Measurements from ENCODE around the gene PRRT4.

PRRT4 gene

GRCh38 chr7:128389085-128389617, 27.7 kb upstream of the PRRT4 start:
- H3K36me3 ChIP-seq (ENCODE audit: insufficient read depth, low read length) = no peaks in the 10 kb centered on the region
- no peak overlapping the region for H3K9ac ChIP-seq (ENCODE audit: low read depth, low read length)
- no peaks in the 10 kb centered on the region for H3K4me1 ChIP-seq (ENCODE audit: insufficient read depth, low read length)
- no peaks in the 10 kb centered on the region for H3K9me3 ChIP-seq (ENCODE audit: control insufficient read depth, insufficient read depth, low read length)

GRCh38 chr7:128388145-128388485, 26.6 kb upstream of the PRRT4 start:
- no peaks in the 10 kb centered on the region for H3K4me1 ChIP-seq (ENCODE audit: insufficient read depth, low read length)
- no peak overlapping the region for H3K9ac ChIP-seq (ENCODE audit: low read depth, low read length)
- H3K36me3 ChIP-seq (ENCODE audit: insufficient read depth, low read length) = no peaks in the 10 kb centered on the region
- H3K9me3 ChIP-seq (ENCODE audit: control insufficient read depth, insufficient read depth, low read length) = no peaks in the 10 kb centered on the region

GRCh38 chr7:128387216-128388144, 26.0 kb upstream of the PRRT4 start:
- Histone ChIP-seq H3K36me3 (ENCODE audit: insufficient read depth, low read length) (no peaks in the 10 kb centered on the region), H3K9ac (ENCODE audit: low read depth, low read length) (no peak overlapping the region), H3K9me3 (ENCODE audit: control insufficient read depth, insufficient read depth, low read length) (no peaks in the 10 kb centered on the region), H3K4me1 (ENCODE audit: insufficient read depth, low read length) (no peaks in the 10 kb centered on the region; the same call in 1 of the 2 replicates)

GRCh38 chr7:128385988-128386925, 24.8 kb upstream of the PRRT4 start:
- no peaks in the 10 kb centered on the region for H3K36me3 ChIP-seq (ENCODE audit: insufficient read depth, low read length)
- no peaks in the 10 kb centered on the region; the same call in 1 of the 2 replicates for H3K4me1 ChIP-seq (ENCODE audit: insufficient read depth, low read length)
- no peaks in the 10 kb centered on the region for H3K9me3 ChIP-seq (ENCODE audit: control insufficient read depth, insufficient read depth, low read length)
- H3K9ac ChIP-seq (ENCODE audit: low read depth, low read length) = no peak overlapping the region

GRCh38 chr7:128384726-128385125, 23.2 kb upstream of the PRRT4 start:
- Histone ChIP-seq H3K9ac (ENCODE audit: low read depth, low read length) (no peak overlapping the region), H3K4me1 (ENCODE audit: insufficient read depth, low read length) (peaks cover 7% of the 10 kb centered on the region; the same call in 1 of the 2 replicates), H3K36me3 (ENCODE audit: insufficient read depth, low read length) (no peaks in the 10 kb centered on the region), H3K9me3 (ENCODE audit: control insufficient read depth, insufficient read depth, low read length) (no peaks in the 10 kb centered on the region)

- no peaks in the 10 kb centered on the region for H3K9me3 ChIP-seq (ENCODE audit: control insufficient read depth, insufficient read depth, low read length)
- H3K36me3 ChIP-seq (ENCODE audit: insufficient read depth, low read length) = no peaks in the 10 kb centered on the region
- peaks cover 9% of the 10 kb centered on the region; the same call in 1 of the 2 replicates for H3K4me1 ChIP-seq (ENCODE audit: insufficient read depth, low read length)
- no peak overlapping the region for H3K9ac ChIP-seq (ENCODE audit: low read depth, low read length)
Observed at GRCh38 chr7:128383776-128384175, 22.3 kb upstream of the PRRT4 start.

GRCh38 chr7:128381161-128381821, 19.8 kb upstream of the PRRT4 start:
- Histone ChIP-seq H3K9ac (ENCODE audit: low read depth, low read length) (no peak overlapping the region), H3K4me1 (ENCODE audit: insufficient read depth, low read length) (peaks cover 9% of the 10 kb centered on the region; the same call in 1 of the 2 replicates), H3K9me3 (ENCODE audit: control insufficient read depth, insufficient read depth, low read length) (no peaks in the 10 kb centered on the region)

GRCh38 chr7:128380483-128381106, 19.1 kb upstream of the PRRT4 start:
- H3K9ac ChIP-seq (ENCODE audit: low read depth, low read length) = no peak overlapping the region
- H3K4me1 ChIP-seq (ENCODE audit: insufficient read depth, low read length) = peaks cover 9% of the 10 kb centered on the region; the same call in 1 of the 2 replicates
- H3K9me3 ChIP-seq (ENCODE audit: control insufficient read depth, insufficient read depth, low read length) = no peaks in the 10 kb centered on the region
- H3K36me3 ChIP-seq (ENCODE audit: insufficient read depth, low read length) = no peaks in the 10 kb centered on the region

More at GRCh38 chr7:128381161-128381821, 19.8 kb upstream of the PRRT4 start:
- no peaks in the 10 kb centered on the region for H3K36me3 ChIP-seq (ENCODE audit: insufficient read depth, low read length)

- no peak overlapping the region; the same call in 1 of the 2 replicates for H3K9ac ChIP-seq (ENCODE audit: low read depth, low read length)
- no peaks in the 10 kb centered on the region for H3K36me3 ChIP-seq (ENCODE audit: insufficient read depth, low read length)
- peaks cover 9% of the 10 kb centered on the region; the same call in 1 of the 2 replicates for H3K4me1 ChIP-seq (ENCODE audit: insufficient read depth, low read length)
- H3K9me3 ChIP-seq (ENCODE audit: control insufficient read depth, insufficient read depth, low read length) = no peaks in the 10 kb centered on the region
Observed at GRCh38 chr7:128379900-128380479, 18.5 kb upstream of the PRRT4 start.

- no peak overlapping the region for H3K9ac ChIP-seq (ENCODE audit: low read depth, low read length)
Observed at GRCh38 chr7:128378637-128379036, 17.1 kb upstream of the PRRT4 start.

GRCh38 chr7:128376077-128376476, 14.6 kb upstream of the PRRT4 start:
- H3K9me3 ChIP-seq (ENCODE audit: control insufficient read depth, insufficient read depth, low read length) = no peaks in the 10 kb centered on the region
- H3K36me3 ChIP-seq (ENCODE audit: insufficient read depth, low read length) = no peaks in the 10 kb centered on the region
- peaks cover 9% of the 10 kb centered on the region; the same call in 1 of the 2 replicates for H3K4me1 ChIP-seq (ENCODE audit: insufficient read depth, low read length)
- H3K9ac ChIP-seq (ENCODE audit: low read depth, low read length) = no peak overlapping the region

More at GRCh38 chr7:128378637-128379036, 17.1 kb upstream of the PRRT4 start:
- Histone ChIP-seq H3K36me3 (ENCODE audit: insufficient read depth, low read length) (no peaks in the 10 kb centered on the region), H3K4me1 (ENCODE audit: insufficient read depth, low read length) (peaks cover 9% of the 10 kb centered on the region; the same call in 1 of the 2 replicates), H3K9me3 (ENCODE audit: control insufficient read depth, insufficient read depth, low read length) (no peaks in the 10 kb centered on the region)

GRCh38 chr7:128374041-128374440, 12.6 kb upstream of the PRRT4 start:
- Histone ChIP-seq H3K9ac (ENCODE audit: low read depth, low read length) (no peak overlapping the region), H3K4me1 (ENCODE audit: insufficient read depth, low read length) (no peaks in the 10 kb centered on the region), H3K36me3 (ENCODE audit: insufficient read depth, low read length) (no peaks in the 10 kb centered on the region), H3K9me3 (ENCODE audit: control insufficient read depth, insufficient read depth, low read length) (no peaks in the 10 kb centered on the region)

GRCh38 chr7:128373606-128374005, 12.1 kb upstream of the PRRT4 start:
- no peaks in the 10 kb centered on the region for H3K4me1 ChIP-seq (ENCODE audit: insufficient read depth, low read length)
- H3K9me3 ChIP-seq (ENCODE audit: control insufficient read depth, insufficient read depth, low read length) = no peaks in the 10 kb centered on the region
- H3K9ac ChIP-seq (ENCODE audit: low read depth, low read length) = no peak overlapping the region
- H3K36me3 ChIP-seq (ENCODE audit: insufficient read depth, low read length) = no peaks in the 10 kb centered on the region

Data from ES-I3 (cell line).